HTR-8/SVneo (cell line): Measurements from ENCODE around the gene GLP2R.

Experiments used
- DNase-seq: peaks from one replicate; pipeline ENCODE4 v3.0.0; 2011; ENCODE audit warnings: low spot score, mixed read lengths; ENCODE audit not compliant: insufficient read length
- FAIRE-seq: peaks from 2 replicates; lab custom pipeline; 2011; peaks lifted over from hg19 to GRCh38; lab: Jason Lieb, UNC

The GLP2R gene

GRCh38 chr17:9893411-9894012 lies 67.8 kb downstream of the GLP2R start:
- FAIRE-seq (no peak), DNase-seq (no peak)

DNA sequence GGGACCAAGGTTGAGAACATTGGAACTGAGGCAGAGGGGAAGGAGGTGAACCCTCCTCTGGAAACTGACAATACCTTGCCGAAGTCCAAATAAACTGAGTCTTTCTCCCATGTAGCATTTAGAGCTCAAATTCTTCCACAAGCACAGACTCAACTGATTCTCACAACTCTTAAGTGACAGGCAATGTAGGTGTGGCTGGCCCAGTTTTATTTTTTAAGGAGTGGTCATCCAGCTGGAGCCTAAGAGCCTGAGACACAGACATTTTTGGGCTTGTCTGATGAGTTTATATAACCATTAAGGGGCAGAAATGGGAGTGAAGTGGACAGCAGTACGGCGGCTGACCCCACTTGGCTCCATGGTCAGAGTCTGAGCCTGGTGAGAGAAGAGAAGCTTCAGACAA lies 68.5 kb downstream of the GLP2R start:
- FAIRE-seq (no peak), DNase-seq (no peak)

DNA sequence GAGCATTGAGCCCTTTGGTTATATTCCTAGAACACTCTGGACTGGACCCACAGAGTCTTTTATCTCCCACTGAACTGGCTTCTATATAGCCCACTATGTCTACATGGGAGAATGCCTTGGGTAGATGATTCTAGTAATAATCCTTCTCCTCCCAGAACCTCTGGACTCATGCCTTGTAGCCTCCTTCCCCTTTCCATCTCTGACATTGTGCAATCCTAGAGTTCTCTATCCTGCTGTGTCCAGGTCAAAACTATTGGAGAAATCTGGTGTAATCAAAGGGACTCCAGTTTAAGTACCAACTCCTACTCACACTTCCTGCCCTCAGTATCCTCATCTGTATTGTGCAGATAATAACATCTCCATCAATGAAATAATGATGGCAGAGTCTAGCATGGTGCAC lies 70.2 kb downstream of the GLP2R start:
- FAIRE-seq, result no peak
- no peak for DNase-seq

GRCh38 chr17:9897372-9897968 lies 71.7 kb downstream of the GLP2R start:
- DNase-seq (no peak), FAIRE-seq (no peak)

DNA sequence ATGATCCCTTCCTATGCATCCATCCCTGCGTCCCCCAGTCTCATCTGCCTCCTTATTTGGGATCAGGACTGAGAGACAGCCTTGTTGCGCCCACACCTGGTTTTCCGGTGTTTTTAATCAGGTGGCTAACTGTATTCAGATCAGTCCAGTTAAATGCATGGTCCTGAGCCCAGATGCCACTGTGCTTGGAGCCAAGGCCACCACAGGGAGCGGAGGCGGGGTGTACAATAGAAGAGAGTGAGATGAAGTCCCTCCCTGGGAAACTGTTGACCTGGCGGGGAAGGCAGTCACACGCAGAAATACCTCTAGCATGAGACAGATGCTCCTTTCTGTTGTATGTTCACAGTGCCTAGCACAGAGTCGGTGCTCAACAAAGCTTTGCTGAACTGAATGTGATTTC lies 73.1 kb downstream of the GLP2R start:
- FAIRE-seq, result no peak
- no peak for DNase-seq

GRCh38 chr17:9899280-9900043 lies 73.7 kb downstream of the GLP2R start:
- no peak for FAIRE-seq
- no peak for DNase-seq

- FAIRE-seq (no peak), DNase-seq (no peak)
Observed at GRCh38 chr17:9900044-9900594, 74.4 kb downstream of the GLP2R start.

DNA sequence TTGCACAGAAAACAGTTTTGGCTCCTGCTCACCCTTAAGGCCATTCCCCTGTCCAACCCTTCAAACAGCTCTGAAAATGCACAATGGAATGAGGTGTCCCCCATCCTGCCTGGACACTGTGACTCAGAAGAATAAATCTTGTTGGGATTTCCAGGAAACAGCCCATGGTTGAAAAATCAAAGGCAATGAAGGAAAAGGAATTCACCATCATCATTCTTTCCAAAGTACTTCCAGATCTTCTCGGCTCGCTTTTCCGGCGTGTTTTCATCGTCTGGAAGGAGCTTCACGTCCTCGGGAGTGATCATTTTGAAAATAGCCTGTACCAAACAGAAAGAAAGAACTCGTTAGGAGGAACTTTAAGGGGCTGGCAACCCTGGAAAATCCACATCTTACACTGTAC lies 75.1 kb downstream of the GLP2R start:
- FAIRE-seq (no peak), DNase-seq (peak; percentile 56)

GRCh38 chr17:9902120-9902519 lies 76.4 kb downstream of the GLP2R start:
- no peak for DNase-seq

GRCh38 chr17:9904277-9905077 lies 78.8 kb downstream of the GLP2R start:
- no peak for DNase-seq
- no peak for FAIRE-seq

More at GRCh38 chr17:9902120-9902519, 76.4 kb downstream of the GLP2R start:
- no peak for FAIRE-seq

DNA sequence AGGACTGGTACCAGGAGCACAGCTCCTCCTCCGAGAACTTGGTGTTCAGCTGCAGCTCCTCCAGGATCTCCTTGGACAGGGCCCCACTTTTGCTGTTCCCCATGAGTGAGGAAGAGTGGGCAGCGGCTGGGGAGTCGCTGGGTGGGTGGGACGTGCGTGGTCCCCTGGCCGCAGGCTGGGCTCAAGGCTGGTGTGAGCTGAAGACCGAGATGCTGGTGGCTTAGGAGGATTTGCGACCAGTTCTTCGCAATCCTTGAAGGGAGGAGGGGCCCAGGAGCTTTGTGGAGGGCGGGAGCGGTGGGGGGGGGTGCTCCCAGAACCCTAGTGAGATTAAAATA lies 79.3 kb downstream of the GLP2R start, which contains the start of gene RCVRN:
Gene RCVRN (minus strand): TSS at position 194 of the 338 bp plus-strand sequence. CDS start 91 bp downstream, at position 103.
- FAIRE-seq (no peak), DNase-seq (no peak)

- DNase-seq (peak; percentile 39), FAIRE-seq (no peak)
Observed at GRCh38 chr17:9905902-9906301, 80.2 kb downstream of the GLP2R start.

DNA sequence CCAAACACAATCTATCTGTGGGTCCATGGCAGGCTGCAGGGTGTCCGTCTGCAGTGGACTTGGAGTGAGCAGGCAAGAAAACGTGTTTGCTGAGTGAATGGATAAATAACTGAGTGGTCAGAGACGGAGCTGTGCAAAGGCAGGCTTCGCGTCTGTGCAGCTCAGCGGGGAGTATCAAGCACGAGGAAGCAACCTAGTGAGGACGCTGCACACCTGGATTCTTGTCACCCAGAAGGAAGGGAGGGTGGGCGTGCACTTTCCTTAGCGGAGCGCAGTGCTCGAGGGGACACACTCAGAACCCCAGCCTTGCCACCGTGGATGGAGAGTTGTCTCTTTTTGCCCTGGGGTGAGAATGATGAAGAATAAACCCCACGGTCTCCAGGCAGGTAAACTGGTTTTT lies 80.9 kb downstream of the GLP2R start:
- FAIRE-seq (no peak), DNase-seq (no peak)

DNA sequence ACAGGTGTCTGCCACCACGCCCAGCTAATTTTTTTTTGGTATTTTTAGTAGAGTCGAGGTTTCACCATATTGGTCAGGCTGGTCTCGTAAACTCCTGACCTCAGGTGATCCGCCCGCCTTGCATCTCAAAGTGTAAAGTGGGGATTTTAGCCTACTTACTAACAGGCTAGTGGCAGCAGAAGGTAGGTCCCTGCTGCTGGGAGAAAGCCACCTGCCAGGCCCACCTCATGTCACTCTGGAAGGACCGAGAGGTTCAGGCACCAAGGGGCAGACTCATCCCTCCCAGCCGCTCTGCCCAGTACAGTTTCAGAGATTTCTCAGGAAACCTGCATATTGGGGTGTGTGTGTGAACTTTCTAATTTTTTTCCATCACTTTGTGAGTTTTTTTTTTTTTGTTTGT lies 81.4 kb downstream of the GLP2R start:
- FAIRE-seq (no peak), DNase-seq (no peak)

GRCh38 chr17:9907883-9908648 lies 82.3 kb downstream of the GLP2R start:
- FAIRE-seq (no peak), DNase-seq (no peak)

GRCh38 chr17:9908649-9909042 lies 82.9 kb downstream of the GLP2R start:
- FAIRE-seq, result no peak
- no peak for DNase-seq

- DNase-seq (no peak), FAIRE-seq (no peak)
Observed at GRCh38 chr17:9911089-9911488, 85.4 kb downstream of the GLP2R start.

DNA sequence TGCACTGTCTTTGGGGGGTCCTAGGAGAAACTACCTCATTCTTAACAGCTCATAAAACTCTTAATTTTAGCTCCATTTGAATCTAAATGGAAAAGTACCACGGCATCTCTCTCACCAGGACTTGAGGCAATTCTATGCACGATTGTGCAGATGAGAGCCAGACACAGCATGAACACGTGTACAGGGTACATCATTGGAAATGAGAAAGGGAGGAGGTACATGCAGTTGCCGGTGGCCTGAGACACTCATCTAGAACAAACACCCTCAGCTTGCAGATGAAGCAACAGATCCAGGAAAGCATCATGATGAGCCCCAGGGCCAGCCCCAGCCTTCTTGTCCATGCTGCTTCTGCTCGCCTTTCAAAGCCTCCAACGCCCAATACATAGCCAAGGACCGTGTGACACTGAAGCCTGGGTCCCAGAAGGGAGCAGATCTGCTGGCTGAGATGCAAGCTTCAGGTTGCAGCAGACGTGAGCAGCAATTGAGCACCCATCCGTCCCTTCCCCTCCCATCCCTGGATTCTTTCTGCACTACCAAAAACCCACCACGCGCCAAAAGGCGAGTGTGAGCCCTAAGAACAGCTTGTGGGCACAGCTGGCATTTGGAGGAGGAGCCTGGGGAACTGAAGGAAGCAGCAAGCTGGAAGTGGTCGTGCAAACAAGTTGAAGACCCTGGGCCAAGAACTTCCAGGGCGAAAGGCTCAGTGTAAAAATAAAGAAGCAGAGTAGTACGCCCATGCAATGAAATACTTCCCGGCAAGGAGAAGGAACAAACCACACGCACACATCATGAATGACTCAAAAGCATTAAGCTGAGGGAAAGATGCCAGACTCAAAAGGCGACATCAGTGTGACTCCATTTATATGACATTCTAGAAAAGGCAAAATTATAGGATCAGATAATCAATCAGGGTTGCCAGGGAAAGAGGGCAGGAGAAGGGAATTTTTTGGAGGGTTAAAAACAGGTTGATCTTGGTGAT lies 86.7 kb downstream of the GLP2R start:
- DNase-seq (no peak), FAIRE-seq (no peak)

DNA sequence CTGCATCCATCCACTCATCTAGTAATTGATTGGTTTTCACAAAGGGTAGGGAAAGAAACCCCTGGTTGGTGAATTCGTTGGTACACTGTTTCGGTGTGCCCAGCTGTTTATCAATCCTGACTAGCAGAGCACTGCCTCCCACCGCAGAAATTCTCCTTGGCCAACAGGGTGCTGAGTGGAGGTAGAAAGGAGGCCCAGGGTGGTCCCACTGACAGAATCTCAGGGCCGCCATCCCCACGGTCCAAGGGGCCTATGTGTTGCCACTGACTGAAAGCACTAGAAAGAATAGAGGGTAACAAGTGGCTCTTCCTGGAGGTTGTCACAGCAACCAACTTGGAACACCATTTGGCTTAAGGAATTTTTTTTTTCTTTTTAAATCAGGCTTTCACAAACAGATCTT lies 87.8 kb downstream of the GLP2R start:
- FAIRE-seq, result no peak

More for the DNA sequence above, 87.8 kb downstream of the GLP2R start:
- no peak for DNase-seq
